ENCODE measurements around the gene TKTL1. TPM values are rescaled to one million over a fixed set of nuclear protein-coding genes. Genes with fewer than 3 reads are reported as not detected.
"Not testable (repeated sequence)": the region's sequence is repeated elsewhere in the genome, so short reads cannot be mapped to it uniquely, and the experiment has no call there.

TKTL1 gene
- total RNA-seq, 1 experiment from 2014 or later: not detected

DNA sequence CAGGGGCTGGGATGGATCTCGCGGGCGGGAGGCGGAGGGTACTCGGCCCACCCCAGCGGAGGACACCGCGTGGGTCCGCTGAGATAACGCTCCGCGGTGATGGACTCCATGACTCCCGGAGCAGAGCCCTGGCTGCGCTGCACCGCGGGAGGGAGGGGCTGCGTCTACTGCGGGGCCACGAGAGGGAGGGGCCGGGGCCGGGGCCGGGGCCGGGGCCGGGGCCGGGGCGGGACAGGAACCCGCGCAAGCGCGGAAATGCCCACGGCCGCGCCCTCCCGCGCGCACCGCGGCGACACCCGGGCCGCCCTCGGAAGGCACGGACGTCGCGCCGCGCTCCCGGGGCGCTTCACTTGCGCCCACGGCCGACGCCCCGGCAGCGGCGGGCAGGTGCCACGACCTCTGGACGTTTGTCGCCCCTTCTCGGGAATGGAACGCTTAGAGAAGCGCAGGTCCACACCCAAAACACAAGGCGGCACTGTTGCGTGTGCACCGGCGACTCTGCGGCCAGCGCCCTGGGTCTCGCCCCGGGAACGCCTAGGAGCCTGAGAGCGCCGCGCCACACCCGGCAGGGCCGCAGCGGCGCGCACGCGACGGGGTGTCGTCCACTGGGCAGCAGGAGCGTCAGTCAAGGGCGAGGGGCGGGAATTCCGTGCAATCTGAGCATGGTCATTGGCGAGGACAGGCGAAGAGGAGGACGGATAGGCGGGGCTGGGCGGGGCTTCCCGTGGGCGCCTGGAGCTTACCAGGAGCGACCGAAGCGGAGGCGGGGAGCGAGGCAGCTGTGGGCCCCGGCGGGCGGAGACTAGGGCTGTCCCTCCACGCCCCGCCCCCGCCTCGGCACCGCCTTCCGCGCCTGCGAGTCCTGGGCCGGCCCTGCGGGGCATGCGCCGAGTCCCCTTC lies 46.1 kb downstream of the TKTL1 start:
- DNase-seq (ENCODE audit: low read depth): not testable (repeated sequence)

DNA sequence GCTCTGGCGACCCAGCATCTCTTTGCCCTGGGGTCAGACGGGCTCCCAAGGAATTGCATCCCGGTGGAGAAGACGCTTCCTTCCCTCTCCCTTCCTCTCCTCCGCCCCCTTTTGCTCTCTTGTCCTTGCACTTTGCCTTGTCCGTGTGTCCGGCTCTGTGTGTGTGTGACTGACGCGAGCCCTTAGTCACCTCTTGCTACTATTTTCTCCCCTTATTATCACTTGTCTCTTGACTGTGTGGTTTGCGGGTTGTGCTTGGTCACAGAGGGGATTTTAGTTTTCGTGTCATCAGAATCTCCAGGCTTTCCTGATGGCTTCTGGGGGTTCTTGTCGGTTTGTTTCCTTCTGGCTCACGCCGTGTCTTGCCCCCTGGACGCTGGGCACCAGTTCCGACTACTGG lies 47.5 kb downstream of the TKTL1 start:
- DNase-seq (ENCODE audit: low read depth): not testable (repeated sequence)

DNA sequence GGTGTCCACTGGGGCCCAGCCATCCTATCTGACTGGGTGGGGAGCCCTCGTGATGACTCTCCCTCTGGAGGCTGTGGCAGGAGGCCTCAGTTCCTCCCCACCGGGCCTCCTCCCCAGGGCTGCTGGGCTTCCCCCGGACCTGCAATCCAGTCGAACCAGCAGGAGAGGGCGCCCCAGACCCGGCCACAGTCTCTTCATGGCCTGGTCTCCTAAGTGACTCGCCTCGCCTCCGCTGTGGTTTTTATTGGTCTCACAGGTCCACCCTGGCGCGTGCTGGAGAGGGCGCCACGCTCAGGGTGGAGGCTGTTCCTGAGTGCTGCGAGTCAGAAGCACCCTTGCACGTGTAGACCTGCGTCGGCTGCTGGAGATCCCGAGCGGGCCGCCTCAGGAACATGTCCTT lies 48.0 kb downstream of the TKTL1 start:
- DNase-seq (ENCODE audit: low read depth): not testable (repeated sequence)

DNA sequence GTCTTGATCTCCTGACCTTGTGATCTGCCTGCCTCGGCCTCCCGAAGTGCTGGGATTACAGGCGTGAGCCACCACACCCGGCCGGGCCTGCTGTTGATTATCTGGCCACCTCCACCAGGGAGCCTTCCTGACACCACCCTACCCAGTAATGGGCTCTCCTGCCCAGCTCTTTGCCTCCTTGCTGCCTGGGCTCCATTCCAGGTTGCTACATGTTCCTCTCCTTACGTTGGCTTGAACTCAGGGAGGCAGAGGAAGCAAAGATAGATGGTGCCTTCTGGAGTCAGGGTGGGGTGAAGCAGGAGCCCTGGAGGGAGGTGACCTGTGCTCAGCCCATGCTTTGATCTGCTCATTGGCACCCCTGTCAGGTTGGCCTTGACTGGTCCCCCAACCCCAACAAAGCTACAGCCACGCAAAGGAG lies 52.5 kb downstream of the TKTL1 start:
- DNase-seq (ENCODE audit: low read depth): peak; percentile 17

DNA sequence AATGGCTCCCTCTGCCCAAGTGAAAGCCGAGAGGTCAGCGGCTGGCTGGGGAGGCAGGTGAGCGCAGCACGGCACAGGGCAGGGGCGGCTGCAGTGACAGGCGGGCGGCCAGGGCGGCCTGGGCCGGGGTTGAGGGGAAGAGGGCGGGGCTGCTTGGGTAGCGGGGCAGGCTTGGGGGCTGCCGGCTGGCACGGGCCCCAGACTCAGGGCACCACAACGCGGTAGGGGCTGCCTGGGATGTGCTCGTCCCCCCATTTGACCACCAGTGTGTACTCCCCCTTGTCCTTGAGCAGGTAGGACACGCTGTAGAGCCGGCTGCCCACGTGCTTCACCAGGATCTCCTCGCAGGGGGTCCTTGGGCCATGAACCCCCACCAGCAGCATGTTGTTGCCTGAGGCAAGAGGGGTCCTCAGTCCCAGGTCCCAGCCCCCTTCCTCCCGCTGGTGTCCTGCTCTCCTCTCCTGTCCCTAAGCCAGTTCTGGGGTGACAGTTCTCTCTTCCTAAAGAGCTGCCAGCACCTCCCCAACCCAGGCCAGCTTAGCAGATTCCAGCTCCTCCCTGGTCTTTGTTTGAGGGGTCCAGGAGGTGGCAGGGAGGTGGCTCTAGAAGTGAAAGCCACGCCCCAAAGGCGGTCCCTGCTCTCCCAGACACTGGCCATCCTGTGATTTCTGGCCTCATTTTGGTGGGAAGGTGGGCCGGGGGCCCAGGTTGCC lies 53.2 kb downstream of the TKTL1 start:
- DNase-seq (ENCODE audit: low read depth): no peak

DNA sequence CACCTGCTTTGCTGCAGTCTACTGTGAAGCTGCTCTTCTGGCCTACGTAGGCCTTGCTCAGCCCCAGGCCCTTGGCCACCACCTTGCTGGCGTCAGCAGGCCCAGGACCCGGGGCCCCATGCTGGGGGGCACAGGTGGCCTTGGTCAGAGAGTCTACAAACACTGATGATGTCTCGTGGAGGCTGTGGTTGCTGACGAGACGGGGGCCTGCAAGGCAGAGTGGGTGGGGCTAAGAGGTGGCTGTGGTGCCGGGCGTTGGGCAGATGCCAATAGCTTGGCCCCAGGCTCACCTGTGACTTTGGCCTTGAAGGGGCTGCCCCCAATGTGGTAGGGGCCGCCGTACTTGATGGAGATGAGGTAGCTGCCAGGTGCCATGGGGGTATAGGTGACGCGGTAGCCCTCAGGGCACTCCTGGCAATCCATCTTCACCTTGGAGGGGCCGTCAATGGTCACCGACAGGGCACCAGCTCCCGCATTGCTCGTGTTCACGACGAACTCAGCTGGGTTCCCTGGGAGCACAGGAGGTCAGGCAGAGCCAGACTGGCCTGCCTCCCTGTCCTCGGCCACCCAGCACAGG lies 53.9 kb downstream of the TKTL1 start:
- peak; percentile 3 for DNase-seq (ENCODE audit: low read depth)

DNA sequence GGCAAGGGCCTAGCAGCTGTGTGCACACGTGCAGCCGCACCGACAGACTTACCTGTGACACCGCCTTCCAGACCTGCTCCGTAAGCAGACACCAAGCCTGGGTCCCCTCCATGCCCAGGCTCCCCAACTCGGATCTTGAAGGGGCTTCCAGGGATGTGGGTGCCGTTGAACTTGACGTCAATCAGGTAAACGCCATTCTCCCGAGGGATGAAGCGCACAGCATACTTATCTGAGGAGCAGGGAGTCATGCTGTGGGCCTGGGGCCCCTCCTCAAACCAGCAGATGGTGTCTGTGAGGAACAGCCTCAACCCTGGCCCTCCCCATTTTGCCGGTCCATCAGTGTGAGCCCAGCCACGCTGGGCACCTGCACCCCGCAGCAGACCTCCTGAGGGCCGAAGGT lies 54.4 kb downstream of the TKTL1 start:
- peak; percentile 0 for DNase-seq (ENCODE audit: low read depth)

DNA sequence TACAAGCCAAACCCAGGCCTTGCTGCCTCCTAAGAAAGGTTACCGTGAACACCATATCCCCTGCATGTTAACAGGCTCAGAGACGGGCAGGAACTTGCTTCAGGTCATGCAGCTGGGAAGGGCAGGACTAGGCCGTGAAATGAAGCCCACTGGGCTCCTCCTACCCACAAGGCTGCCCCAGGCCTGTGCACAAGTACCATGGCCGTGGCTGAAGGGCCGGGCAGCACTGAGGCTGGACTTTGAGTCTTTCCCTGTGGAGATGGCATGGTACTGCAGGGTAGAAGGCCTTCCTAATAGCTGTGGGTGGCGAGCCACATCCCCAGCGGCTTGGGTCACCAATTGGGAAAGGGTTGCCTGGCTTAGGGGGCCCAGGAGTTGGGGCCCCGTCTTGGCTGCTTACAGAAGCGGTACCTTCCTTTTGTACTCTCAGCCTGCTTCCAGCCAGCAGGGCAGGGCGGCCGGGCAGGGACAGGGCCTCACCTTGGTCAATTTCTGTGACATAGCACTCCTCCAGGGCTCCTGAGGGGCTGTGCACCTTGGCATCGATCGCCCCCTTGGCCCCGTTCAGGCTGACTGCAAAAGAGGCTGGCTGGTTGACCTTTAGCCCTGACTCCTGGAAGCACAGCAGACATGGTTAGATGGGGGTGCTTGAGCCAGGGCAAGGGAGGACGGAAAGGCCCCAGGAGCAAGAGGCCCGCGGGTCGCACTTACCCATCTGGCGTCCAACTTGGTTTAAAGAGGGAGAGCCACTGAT lies 55.0 kb downstream of the TKTL1 start:
- DNase-seq (ENCODE audit: low read depth): no peak

DNA sequence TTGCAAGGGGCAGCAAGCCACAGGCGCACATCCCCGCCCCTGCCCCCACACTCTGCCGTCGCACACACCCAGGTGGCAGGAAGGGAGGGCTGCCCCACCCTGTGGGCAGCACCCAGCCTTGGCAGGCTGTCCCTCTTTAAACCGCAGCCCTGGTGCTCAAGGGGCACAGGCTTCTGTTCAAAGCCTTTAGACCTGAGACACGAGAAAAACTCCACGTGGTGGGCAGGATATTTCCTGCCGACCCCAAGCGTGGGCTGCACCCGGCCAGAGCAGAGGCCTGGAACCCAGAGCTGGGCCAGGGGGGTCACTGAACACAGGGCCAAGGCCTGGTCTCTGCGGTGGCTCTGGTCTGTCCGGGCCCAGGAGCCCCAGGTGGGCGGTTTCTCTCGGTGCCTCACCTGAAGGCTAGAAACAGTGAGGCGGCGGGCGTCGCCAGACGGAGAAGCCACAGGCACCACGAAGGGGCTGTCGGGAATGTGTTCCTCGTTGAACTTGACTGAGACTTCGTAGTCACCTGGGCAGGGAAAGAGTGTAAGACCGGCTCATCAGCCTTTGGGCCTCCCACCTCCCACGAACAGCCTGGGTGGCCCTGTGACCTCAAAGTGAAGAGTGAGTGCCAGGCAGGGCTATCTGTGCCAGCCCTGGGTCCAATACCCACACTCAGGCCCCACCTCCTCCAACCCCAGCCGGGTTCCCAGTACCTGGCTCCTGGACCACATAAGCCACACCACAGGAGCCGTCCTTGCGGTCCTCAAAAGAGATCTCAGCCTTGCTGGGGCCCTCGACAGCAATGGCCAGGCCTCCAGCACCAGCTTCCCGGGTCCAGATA lies 55.8 kb downstream of the TKTL1 start:
- DNase-seq (ENCODE audit: low read depth): no peak

DNA sequence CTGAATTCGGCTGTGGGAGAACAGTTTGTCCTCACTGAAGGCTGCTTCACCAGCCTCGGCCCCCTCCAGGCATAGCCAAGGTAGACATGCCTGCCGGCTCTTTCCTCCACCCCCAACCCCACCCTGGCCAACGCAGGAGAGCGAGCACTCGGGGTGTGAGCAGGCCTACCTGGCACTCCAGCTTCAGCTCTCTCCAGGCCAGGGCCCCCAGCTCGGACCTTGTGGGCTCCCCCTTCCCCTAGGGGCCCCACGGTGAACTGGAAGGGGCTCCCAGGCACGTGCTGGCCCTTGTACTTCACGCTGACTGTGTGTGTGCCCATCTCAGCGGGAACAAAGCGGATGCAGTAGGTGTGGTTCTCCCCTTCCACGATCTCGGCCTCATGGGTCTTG lies 56.4 kb downstream of the TKTL1 start:
- no peak for DNase-seq (ENCODE audit: low read depth)

DNA sequence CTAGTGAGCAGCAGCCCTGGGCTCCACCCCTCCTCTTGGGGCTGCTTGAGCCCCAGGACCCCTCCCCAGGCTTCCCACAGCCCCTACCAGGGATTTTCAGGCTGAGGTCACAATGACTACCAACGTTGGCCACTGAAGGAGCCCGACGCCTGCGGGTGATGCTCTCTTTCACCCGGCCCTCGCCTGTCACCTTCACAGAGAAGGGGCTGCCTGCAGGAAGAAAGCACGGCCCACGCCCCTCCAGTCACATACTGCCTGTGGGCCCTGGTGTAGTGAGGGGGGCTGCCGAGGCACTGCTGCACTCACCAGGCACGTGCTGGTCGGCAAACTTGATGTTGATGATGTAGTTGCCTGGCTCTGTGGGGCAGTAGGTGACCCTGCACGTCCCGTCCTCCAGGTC lies 56.9 kb downstream of the TKTL1 start:
- DNase-seq (ENCODE audit: low read depth): no peak

DNA sequence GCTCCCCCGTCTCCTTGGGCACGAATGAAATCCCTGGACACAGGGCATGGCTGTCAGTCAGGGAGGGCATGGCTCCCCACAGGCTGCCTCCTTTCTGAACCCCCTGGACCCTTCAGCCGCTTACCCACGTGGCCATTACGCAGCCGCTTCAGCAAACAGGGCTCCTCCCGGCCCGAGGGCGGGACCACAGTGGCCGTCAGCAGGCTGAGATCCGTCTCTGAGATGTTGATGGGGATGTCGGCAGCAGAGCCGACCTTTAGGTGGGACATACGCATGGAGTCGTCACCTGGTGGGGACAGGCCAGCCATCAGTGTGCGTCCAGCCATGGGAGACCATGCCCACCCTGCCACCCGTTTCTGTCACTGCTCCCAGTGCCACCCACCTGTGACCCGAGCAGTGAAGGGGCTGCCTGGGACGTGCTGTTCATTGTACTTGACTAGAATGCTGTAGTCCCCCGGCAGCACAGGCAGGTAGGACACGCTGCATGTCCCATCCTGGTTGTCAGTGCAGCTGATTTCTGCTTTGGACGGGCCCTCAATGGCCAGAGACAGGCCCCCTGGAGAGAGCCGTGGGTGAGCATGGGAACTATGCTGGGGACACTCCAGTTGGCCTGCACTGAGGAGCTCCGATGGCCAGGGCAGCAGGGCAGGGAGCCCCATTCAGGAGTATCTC lies 57.7 kb downstream of the TKTL1 start:
- DNase-seq (ENCODE audit: low read depth): no peak

DNA sequence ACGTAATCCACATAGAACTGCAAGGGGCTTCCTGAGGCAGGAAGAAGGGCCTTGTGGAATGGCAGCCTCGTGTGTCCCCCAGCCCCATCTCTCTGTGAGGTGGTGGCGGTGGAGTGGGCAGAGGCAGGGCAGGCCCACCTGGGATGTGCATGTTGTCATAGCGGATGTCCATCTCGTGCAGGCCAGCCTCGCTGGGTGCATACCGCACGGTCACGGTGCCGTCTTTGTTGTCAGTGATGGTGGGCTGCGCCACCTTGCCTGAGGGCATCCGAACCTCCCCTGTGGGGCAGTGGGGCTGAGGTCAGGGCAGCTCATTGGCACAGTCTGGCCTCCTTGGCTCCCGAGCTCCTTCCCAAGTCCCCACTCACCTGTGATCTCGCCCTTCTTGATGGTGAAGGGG lies 58.4 kb downstream of the TKTL1 start:
- DNase-seq (ENCODE audit: low read depth): no peak

DNA sequence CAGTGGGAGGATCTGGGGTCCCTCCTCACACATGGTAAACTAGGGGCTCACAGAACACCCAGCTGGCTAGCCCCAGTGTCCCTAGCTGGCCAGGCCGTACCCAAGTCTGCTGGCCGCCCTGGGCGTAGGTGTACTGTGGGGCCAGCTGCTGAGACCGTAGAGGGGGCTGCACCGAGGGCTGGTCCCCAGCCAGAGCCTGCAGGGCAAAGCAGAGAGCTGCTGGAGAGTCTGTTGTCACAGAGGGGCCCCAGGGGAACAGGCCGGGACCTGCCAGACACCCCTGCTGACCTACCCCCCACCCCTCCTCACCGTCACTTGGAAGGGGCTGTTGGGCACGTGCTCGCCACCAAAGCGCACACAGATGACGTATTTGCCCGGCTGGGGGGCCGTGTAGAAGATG lies 58.9 kb downstream of the TKTL1 start:
- no peak for DNase-seq (ENCODE audit: low read depth)

DNA sequence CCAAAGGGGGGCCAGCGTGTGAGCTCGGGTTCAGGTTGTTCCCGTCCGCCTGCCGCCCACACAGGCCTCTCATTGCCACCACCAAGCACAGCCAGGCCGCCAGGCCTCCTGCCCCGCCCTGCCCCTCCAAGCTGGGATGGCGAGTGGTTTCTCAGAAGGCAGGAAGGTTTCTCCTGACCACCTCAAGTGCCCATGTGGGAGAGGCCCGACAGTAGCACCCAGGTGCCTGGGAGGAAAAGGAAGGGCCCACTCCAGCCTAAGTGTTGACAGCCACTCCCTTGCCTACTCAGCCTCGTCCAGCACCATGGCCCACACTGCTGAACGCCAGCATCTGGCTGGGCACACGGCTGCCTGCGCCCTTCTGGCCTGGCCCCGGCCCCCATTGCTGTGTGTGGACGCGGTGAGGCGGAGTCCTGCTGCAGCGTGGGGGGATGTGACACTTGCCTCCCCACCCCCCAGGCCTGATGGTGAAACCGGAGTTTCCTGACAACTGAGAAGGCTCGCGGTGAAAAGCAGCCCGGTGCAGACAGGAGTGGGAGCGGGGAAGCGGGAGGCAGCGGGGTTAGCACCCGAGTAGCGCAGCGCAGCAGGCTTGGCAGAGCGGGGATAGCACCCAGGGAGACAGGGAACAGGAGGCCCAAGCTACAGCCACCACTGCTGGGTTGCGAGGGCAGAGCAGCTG lies 59.6 kb downstream of the TKTL1 start:
- DNase-seq (ENCODE audit: low read depth): no peak

DNA sequence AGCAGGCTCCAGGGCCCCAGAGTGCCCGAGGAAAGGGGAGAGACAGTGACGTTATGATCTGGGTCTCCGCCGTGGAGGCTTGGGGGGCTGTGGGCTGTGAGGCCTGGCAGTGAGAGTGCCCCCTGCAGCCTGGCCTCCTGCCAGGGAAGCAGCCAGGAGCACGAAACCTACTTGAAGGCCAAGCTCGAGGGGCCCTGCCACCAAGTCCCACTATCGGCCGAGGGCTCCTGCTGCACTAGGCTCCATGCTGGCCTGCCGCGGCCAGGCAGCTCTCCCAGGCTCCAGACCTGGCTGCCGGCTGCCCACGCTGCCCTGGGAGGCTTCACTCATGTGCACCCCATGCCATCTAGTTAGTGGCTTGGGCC lies 60.2 kb downstream of the TKTL1 start:
- no peak for DNase-seq (ENCODE audit: low read depth)

DNA sequence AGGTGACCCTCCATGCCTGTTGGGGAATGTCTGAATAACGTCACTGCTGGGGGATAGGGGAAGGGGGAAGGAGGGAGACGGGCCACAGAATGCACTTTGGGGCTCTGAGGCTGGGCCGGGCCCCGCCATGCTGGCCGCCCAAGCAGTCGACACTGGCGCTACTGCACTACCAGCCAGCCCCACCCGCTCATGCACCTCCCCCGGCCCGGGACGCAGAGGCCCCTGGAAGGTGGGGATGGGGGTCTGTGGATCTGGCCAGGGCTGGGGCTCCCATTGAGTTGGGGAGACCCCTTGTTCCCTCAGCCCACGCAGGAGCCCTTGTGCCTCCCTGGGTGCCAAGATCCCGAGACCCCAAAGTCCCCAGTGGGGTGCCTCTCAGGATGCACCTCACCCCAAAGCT lies 61.0 kb downstream of the TKTL1 start:
- no peak for DNase-seq (ENCODE audit: low read depth)

DNA sequence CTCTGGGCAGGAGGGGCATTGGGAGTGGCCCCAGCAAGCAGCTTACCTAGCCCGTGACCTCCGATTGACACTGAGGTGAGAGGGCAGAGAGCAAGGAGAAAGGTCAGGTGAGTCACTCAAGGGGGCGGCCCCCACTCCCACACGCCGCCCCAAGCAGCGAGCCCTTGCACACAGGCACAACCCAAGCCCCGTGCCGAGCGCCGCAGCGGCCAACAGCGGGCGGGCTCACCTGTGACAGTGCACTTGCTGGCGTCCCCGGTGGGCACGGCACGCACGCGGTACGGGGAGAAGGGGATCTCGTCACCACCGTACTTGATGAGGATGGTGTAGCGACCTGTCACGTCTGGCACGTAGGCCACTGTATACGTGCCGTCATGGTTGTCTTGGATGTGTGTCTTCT lies 61.6 kb downstream of the TKTL1 start:
- no peak for DNase-seq (ENCODE audit: low read depth)

DNA sequence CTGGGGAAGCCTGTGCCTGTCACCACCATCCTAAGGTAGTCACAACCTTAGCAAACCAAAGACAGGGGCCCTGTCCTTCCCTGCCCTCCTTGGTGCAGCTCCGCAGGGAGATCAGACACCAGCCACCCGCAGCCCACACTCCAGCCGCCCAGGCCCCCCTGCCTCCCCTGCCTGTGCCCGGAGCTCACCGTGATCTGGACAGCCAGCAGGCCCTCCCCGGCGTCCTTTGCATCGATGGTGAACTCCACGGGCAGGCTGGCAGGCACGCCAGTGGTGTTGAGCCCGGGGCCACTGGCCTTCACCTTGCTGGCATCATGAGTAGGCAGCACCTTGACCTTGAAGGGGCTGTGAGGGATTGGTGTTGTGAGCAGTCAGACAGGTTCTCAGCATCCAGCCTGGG lies 62.4 kb downstream of the TKTL1 start:
- no peak for DNase-seq (ENCODE audit: low read depth)

DNA sequence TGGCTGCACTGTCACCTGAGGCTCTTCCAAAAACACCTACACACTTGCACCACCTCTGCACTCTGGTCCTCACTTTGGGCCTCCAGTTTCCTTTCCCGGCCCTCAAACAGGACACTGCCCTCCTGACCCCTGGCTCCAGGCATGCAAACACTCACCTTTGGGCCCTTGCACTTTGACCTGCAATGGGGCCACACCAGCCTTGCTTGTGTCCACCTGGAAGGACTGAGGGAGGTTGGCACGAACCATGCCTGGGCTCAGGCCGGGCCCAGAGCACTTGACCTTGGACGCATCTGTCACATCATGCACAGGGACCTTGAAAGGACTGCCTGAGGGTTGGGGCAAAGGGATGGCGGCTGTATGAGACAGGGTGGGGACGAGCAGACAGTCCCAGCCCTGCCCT lies 63.2 kb downstream of the TKTL1 start:
- no peak for DNase-seq (ENCODE audit: low read depth)

Measured in HT1080 (cell line).